BLaER1 (cell line): ENCODE data around the gene ADRM1.

ENCODE experiments used
- H3K27ac ChIP-seq: shearing (Covaris generic); formaldehyde crosslinking; 2 replicates; pipeline ENCODE4 v1.8.1; 2022
- H3K27me3 ChIP-seq: shearing (Covaris generic); formaldehyde crosslinking; 2 replicates; pipeline ENCODE4 v1.8.1; 2022
- H3K36me3 ChIP-seq: shearing (Covaris generic); formaldehyde crosslinking; 2 replicates; pipeline ENCODE4 v1.8.1; 2022
- H3K4me1 ChIP-seq: shearing (Covaris generic); formaldehyde crosslinking; 2 replicates; pipeline ENCODE4 v1.8.1; 2022
- H3K4me2 ChIP-seq: shearing (Covaris generic); formaldehyde crosslinking; 2 replicates; pipeline ENCODE4 v1.8.1; 2022
- H3K4me3 ChIP-seq: shearing (Covaris generic); formaldehyde crosslinking; 2 replicates; pipeline ENCODE4 v1.8.1; 2022
- H3K9ac ChIP-seq: shearing (Covaris generic); formaldehyde crosslinking; 2 replicates; pipeline ENCODE4 v1.8.1; 2022
- H3K9me3 ChIP-seq: shearing (Covaris generic); formaldehyde crosslinking; 2 replicates; pipeline ENCODE4 v1.8.1; 2022
- H4K20me1 ChIP-seq: shearing (Covaris generic); formaldehyde crosslinking; 2 replicates; pipeline ENCODE4 v1.8.1; 2022
- Cebpa-rat ChIP-seq: shearing (Covaris generic); IDR thresholded peaks from 2 replicates; pipeline ENCODE4 v1.8.1; 2022

Gene ADRM1

GRCh38 chr20:62345681-62346370 lies 43.0 kb downstream of the ADRM1 start:
- peaks cover 39% of the 10 kb centered on the region for H3K36me3 ChIP-seq
- peak overlapping the region; percentile 70; the same call in 1 of the 2 replicates for H3K4me2 ChIP-seq
- H3K4me3 ChIP-seq, result no peak overlapping the region
- H3K27ac ChIP-seq, result no peak overlapping the region
- no peak overlapping the region for H3K9ac ChIP-seq
- peaks cover 45% of the 10 kb centered on the region for H3K4me1 ChIP-seq
- no peak for TF ChIP-seq Cebpa-rat
- peaks cover 2% of the 10 kb centered on the region; the same call in 1 of the 2 replicates for H4K20me1 ChIP-seq
- no peaks in the 10 kb centered on the region for H3K27me3 ChIP-seq
- H3K9me3 ChIP-seq, result peaks cover 16% of the 10 kb centered on the region

GRCh38 chr20:62346398-62347150 lies 43.8 kb downstream of the ADRM1 start:
- Histone ChIP-seq H3K27ac (no peak overlapping the region), H3K9ac (no peak overlapping the region), H3K36me3 (peaks cover 42% of the 10 kb centered on the region), H3K9me3 (peaks cover 10% of the 10 kb centered on the region), H4K20me1 (peaks cover 8% of the 10 kb centered on the region; the same call in 1 of the 2 replicates), H3K27me3 (no peaks in the 10 kb centered on the region), H3K4me2 (no peak overlapping the region), H3K4me1 (peaks cover 37% of the 10 kb centered on the region), H3K4me3 (no peak overlapping the region)
- no peak for TF ChIP-seq Cebpa-rat

- peaks cover 46% of the 10 kb centered on the region for H3K36me3 ChIP-seq
- H3K9ac ChIP-seq, result no peak overlapping the region
- H3K4me1 ChIP-seq, result peaks cover 32% of the 10 kb centered on the region
- H3K9me3 ChIP-seq, result peaks cover 10% of the 10 kb centered on the region
- no peaks in the 10 kb centered on the region for H3K27me3 ChIP-seq
- no peak overlapping the region for H3K4me3 ChIP-seq
- no peak for TF ChIP-seq Cebpa-rat
- H4K20me1 ChIP-seq, result peaks cover 8% of the 10 kb centered on the region; the same call in 1 of the 2 replicates
- H3K27ac ChIP-seq, result no peak overlapping the region
- H3K4me2 ChIP-seq, result no peak overlapping the region
Observed at GRCh38 chr20:62347151-62347404, 44.3 kb downstream of the ADRM1 start.

GRCh38 chr20:62347445-62347844 lies 44.6 kb downstream of the ADRM1 start:
- Histone ChIP-seq H3K4me1 (peaks cover 33% of the 10 kb centered on the region), H3K27ac (no peak overlapping the region), H3K9me3 (peaks cover 10% of the 10 kb centered on the region), H3K9ac (no peak overlapping the region), H4K20me1 (peaks cover 9% of the 10 kb centered on the region), H3K36me3 (peaks cover 49% of the 10 kb centered on the region), H3K4me3 (no peak overlapping the region), H3K4me2 (no peak overlapping the region), H3K27me3 (no peaks in the 10 kb centered on the region)
- no peak for TF ChIP-seq Cebpa-rat

- H3K36me3 ChIP-seq, result peaks cover 54% of the 10 kb centered on the region
- H3K4me2 ChIP-seq, result no peak overlapping the region
- H3K9me3 ChIP-seq, result peaks cover 10% of the 10 kb centered on the region
- no peaks in the 10 kb centered on the region for H3K27me3 ChIP-seq
- no peak for TF ChIP-seq Cebpa-rat
- H3K9ac ChIP-seq, result no peak overlapping the region
- H3K4me3 ChIP-seq, result no peak overlapping the region
- H3K27ac ChIP-seq, result no peak overlapping the region
- peaks cover 36% of the 10 kb centered on the region for H3K4me1 ChIP-seq
- H4K20me1 ChIP-seq, result peaks cover 21% of the 10 kb centered on the region
Observed at GRCh38 chr20:62348604-62349003, 45.8 kb downstream of the ADRM1 start.

GRCh38 chr20:62349556-62350097 lies 46.8 kb downstream of the ADRM1 start:
- no peaks in the 10 kb centered on the region for H3K27me3 ChIP-seq
- peaks cover 54% of the 10 kb centered on the region for H3K36me3 ChIP-seq
- no peak overlapping the region for H3K9ac ChIP-seq
- no peak for TF ChIP-seq Cebpa-rat
- no peak overlapping the region for H3K4me2 ChIP-seq
- peaks cover 10% of the 10 kb centered on the region for H3K9me3 ChIP-seq
- H3K27ac ChIP-seq, result no peak overlapping the region
- peaks cover 32% of the 10 kb centered on the region for H3K4me1 ChIP-seq
- H3K4me3 ChIP-seq, result no peak overlapping the region
- peaks cover 26% of the 10 kb centered on the region for H4K20me1 ChIP-seq

GRCh38 chr20:62350098-62350628 lies 47.4 kb downstream of the ADRM1 start:
- Histone ChIP-seq H3K9ac (no peak overlapping the region), H3K4me2 (no peak overlapping the region), H3K4me3 (no peak overlapping the region), H3K9me3 (peaks cover 10% of the 10 kb centered on the region), H3K36me3 (peaks cover 54% of the 10 kb centered on the region), H3K4me1 (peaks cover 32% of the 10 kb centered on the region), H3K27ac (no peak overlapping the region), H3K27me3 (no peaks in the 10 kb centered on the region), H4K20me1 (peaks cover 32% of the 10 kb centered on the region)
- TF ChIP-seq Cebpa-rat, result no peak

GRCh38 chr20:62350629-62351422 lies 48.0 kb downstream of the ADRM1 start:
- Histone ChIP-seq H3K27me3 (no peaks in the 10 kb centered on the region), H3K4me3 (no peak overlapping the region), H3K9ac (no peak overlapping the region), H3K36me3 (peaks cover 53% of the 10 kb centered on the region), H3K9me3 (peaks cover 10% of the 10 kb centered on the region), H3K4me1 (peaks cover 32% of the 10 kb centered on the region), H3K27ac (no peak overlapping the region), H3K4me2 (no peak overlapping the region), H4K20me1 (peaks cover 38% of the 10 kb centered on the region)
- TF ChIP-seq Cebpa-rat, result no peak
